ENCODE results near the gene MORN1.

The MORN1 gene

GRCh38 chr1:2382621-2383361 is 8.6 kb downstream of the MORN1 start:
- Mint-ChIP-seq H3K27me3 (no peaks in the 10 kb centered on the region), H3K4me1 (peaks cover 6% of the 10 kb centered on the region), H3K27ac (peak overlapping the region; percentile 49), H3K36me3 (no peaks in the 10 kb centered on the region), H3K9me3 (no peaks in the 10 kb centered on the region), H3K4me3 (no peak overlapping the region)
- CTCF ChIA-PET, result interaction anchor here (0.7 to 9.8 kb wide), 17 partner anchors 8 to 418 kb away, joined by 3 to 217 read pairs (median 5); partner anchors contain the start of genes FAAP20, MORN1 and RER1
- peak; percentile 51 for DNase-seq

- no peaks in the 10 kb centered on the region for H3K27me3 Mint-ChIP-seq
- no peak overlapping the region for H3K27ac Mint-ChIP-seq
- CTCF ChIA-PET, result interaction anchor here (0.6 to 9.8 kb wide), 28 partner anchors 9 to 529 kb away, joined by 3 to 217 read pairs (median 4); partner anchors contain the start of genes FAAP20, MORN1, PEX10 and RER1
- peaks cover 6% of the 10 kb centered on the region for H3K4me1 Mint-ChIP-seq
- DNase-seq, result peak; percentile 87
- no peaks in the 10 kb centered on the region for H3K9me3 Mint-ChIP-seq
- H3K36me3 Mint-ChIP-seq, result no peaks in the 10 kb centered on the region
- H3K4me3 Mint-ChIP-seq, result no peak overlapping the region
Observed at GRCh38 chr1:2381741-2382620, 9.4 kb downstream of the MORN1 start.

GRCh38 chr1:2380816-2381591 is 10.3 kb downstream of the MORN1 start:
- H3K36me3 Mint-ChIP-seq, result no peaks in the 10 kb centered on the region

GRCh38 chr1:2379733-2380404 is 11.5 kb downstream of the MORN1 start:
- Mint-ChIP-seq H3K4me1 (peaks cover 6% of the 10 kb centered on the region), H3K27me3 (no peaks in the 10 kb centered on the region), H3K27ac (no peak overlapping the region), H3K36me3 (no peaks in the 10 kb centered on the region), H3K4me3 (no peak overlapping the region), H3K9me3 (no peaks in the 10 kb centered on the region)
- CTCF ChIA-PET, result interaction anchor here (1.2 to 9.8 kb wide), 3 partner anchors 11 to 183 kb away, joined by 3 to 217 read pairs (median 19); partner anchors contain the start of genes FAAP20, MORN1 and RER1
- DNase-seq, result no peak

More at GRCh38 chr1:2380816-2381591, 10.3 kb downstream of the MORN1 start:
- H3K4me1 Mint-ChIP-seq, result peaks cover 6% of the 10 kb centered on the region
- H3K4me3 Mint-ChIP-seq, result no peak overlapping the region
- H3K27ac Mint-ChIP-seq, result no peak overlapping the region
- no peaks in the 10 kb centered on the region for H3K27me3 Mint-ChIP-seq
- DNase-seq, result no peak
- no peaks in the 10 kb centered on the region for H3K9me3 Mint-ChIP-seq
- CTCF ChIA-PET, result interaction anchor here (0.6 to 9.8 kb wide), 21 partner anchors 10 to 528 kb away, joined by 3 to 217 read pairs (median 4); partner anchors contain the start of genes FAAP20, MORN1, PEX10 and RER1

- H3K9me3 Mint-ChIP-seq, result no peaks in the 10 kb centered on the region
- no peak overlapping the region for H3K4me3 Mint-ChIP-seq
- no peaks in the 10 kb centered on the region for H3K36me3 Mint-ChIP-seq
- CTCF ChIA-PET, result interaction anchor here (1.0 to 9.8 kb wide), 4 partner anchors 10 to 182 kb away, joined by 3 to 217 read pairs (median 11); partner anchors contain the start of genes FAAP20, MORN1 and RER1
- no peak for DNase-seq
- no peaks in the 10 kb centered on the region for H3K27me3 Mint-ChIP-seq
- H3K27ac Mint-ChIP-seq, result no peak overlapping the region
- H3K4me1 Mint-ChIP-seq, result peaks cover 6% of the 10 kb centered on the region
Observed at GRCh38 chr1:2378956-2379732, 12.2 kb downstream of the MORN1 start.

- Mint-ChIP-seq H3K36me3 (no peaks in the 10 kb centered on the region), H3K9me3 (no peaks in the 10 kb centered on the region), H3K27me3 (no peaks in the 10 kb centered on the region), H3K27ac (no peak overlapping the region), H3K4me3 (no peak overlapping the region), H3K4me1 (peaks cover 4% of the 10 kb centered on the region)
- DNase-seq, result no peak
- CTCF ChIA-PET, result interaction anchor here (1.0 to 9.8 kb wide), 2 partner anchors 10 to 181 kb away, joined by 3 to 217 read pairs; partner anchors contain the start of gene FAAP20
Observed at GRCh38 chr1:2378441-2378851, 12.9 kb downstream of the MORN1 start.

GRCh38 chr1:2377751-2378440 is 13.5 kb downstream of the MORN1 start:
- Mint-ChIP-seq H3K36me3 (no peaks in the 10 kb centered on the region), H3K4me1 (peaks cover 4% of the 10 kb centered on the region), H3K27ac (no peak overlapping the region), H3K4me3 (no peak overlapping the region), H3K9me3 (no peaks in the 10 kb centered on the region), H3K27me3 (no peaks in the 10 kb centered on the region)
- CTCF ChIA-PET, result interaction anchor here (9.8 kb wide), 1 partner anchor 181 kb away, joined by 217 read pairs; the partner anchor contains the start of gene FAAP20
- DNase-seq, result no peak

- H3K27me3 Mint-ChIP-seq, result no peaks in the 10 kb centered on the region
- no peak for DNase-seq
Observed at GRCh38 chr1:2376931-2377672, 14.3 kb downstream of the MORN1 start.

GRCh38 chr1:2376261-2376741 is 15.1 kb downstream of the MORN1 start:
- no peaks in the 10 kb centered on the region for H3K36me3 Mint-ChIP-seq
- CTCF ChIA-PET, result interaction anchor here (9.8 kb wide), 1 partner anchor 179 kb away, joined by 217 read pairs; the partner anchor contains the start of gene FAAP20
- DNase-seq, result no peak

More at GRCh38 chr1:2376931-2377672, 14.3 kb downstream of the MORN1 start:
- CTCF ChIA-PET, result interaction anchor here (9.8 kb wide), 1 partner anchor 180 kb away, joined by 217 read pairs; the partner anchor contains the start of gene FAAP20
- Mint-ChIP-seq H3K4me1 (peaks cover 2% of the 10 kb centered on the region), H3K4me3 (no peak overlapping the region), H3K9me3 (no peaks in the 10 kb centered on the region), H3K36me3 (no peaks in the 10 kb centered on the region), H3K27ac (no peak overlapping the region)

GRCh38 chr1:2375923-2376260 is 15.5 kb downstream of the MORN1 start:
- Mint-ChIP-seq H3K4me3 (no peak overlapping the region), H3K4me1 (no peaks in the 10 kb centered on the region), H3K27ac (no peak overlapping the region), H3K9me3 (no peaks in the 10 kb centered on the region), H3K36me3 (no peaks in the 10 kb centered on the region), H3K27me3 (no peaks in the 10 kb centered on the region)
- CTCF ChIA-PET, result interaction anchor here (9.8 kb wide), 1 partner anchor 179 kb away, joined by 217 read pairs; the partner anchor contains the start of gene FAAP20
- no peak for DNase-seq

More at GRCh38 chr1:2376261-2376741, 15.1 kb downstream of the MORN1 start:
- Mint-ChIP-seq H3K27ac (no peak overlapping the region), H3K27me3 (no peaks in the 10 kb centered on the region), H3K4me3 (no peak overlapping the region), H3K4me1 (no peaks in the 10 kb centered on the region), H3K9me3 (no peaks in the 10 kb centered on the region)

- Mint-ChIP-seq H3K4me1 (no peaks in the 10 kb centered on the region), H3K9me3 (no peaks in the 10 kb centered on the region), H3K36me3 (no peaks in the 10 kb centered on the region), H3K27me3 (no peaks in the 10 kb centered on the region), H3K4me3 (no peak overlapping the region), H3K27ac (no peak overlapping the region)
- no peak for DNase-seq
- CTCF ChIA-PET, result interaction anchor here (9.8 kb wide), 1 partner anchor 178 kb away, joined by 217 read pairs; the partner anchor contains the start of gene FAAP20
Observed at GRCh38 chr1:2375246-2375922, 16.0 kb downstream of the MORN1 start.

Data from activated naive CD4-positive, alpha-beta T cell treated with anti-CD3 and anti-CD28 coated beads, Interleukin-2, amount 10 ng/mL, durations not matched to agents 7 days and 5 days (primary cell).